GM23338 (cell line): Measurements from ENCODE around the gene C2orf72. TPM values are rescaled to one million over a fixed set of nuclear protein-coding genes. Genes with fewer than 3 reads are reported as not detected.
"Not testable (repeated sequence)": the region's sequence is repeated elsewhere in the genome, so short reads cannot be mapped to it uniquely, and the experiment has no call there.

Source experiments
- ATAC-seq: fragments of 200-7000 bp; cut with Tn5 transposase; 3 replicates; pipeline ENCODE4 v1.9.1; 2020
- DNase-seq: peaks from one replicate; pipeline ENCODE4 v3.0.0-alpha.2; 2015; ENCODE audit warnings: low spot score
- H2AFZ ChIP-seq: fragments of 200-600 bp; sonication (generic); 2 replicates; pipeline ENCODE4 v1.8.0; 2016; ENCODE audit warnings: antibody characterized with exemption, mild to moderate bottlenecking, moderate library complexity
- H3F3A ChIP-seq: fragments of 200-600 bp; sonication (generic); replicated peaks from 2 replicates; pipeline ENCODE4 v1.8.0; 2017; ENCODE audit warnings: antibody characterized with exemption, mixed run types, low read depth
- H3K27ac ChIP-seq: fragments of 200-600 bp; sonication (generic); 2 replicates; pipeline ENCODE4 v1.6.1; 2016; ENCODE audit warnings: low read depth
- H3K27me3 ChIP-seq: fragments of 200-600 bp; sonication (generic); 2 replicates; pipeline ENCODE4 v1.8.0; 2016; ENCODE audit warnings: mild to moderate bottlenecking, mixed run types, moderate library complexity; ENCODE audit not compliant: insufficient read depth
- H3K36me3 ChIP-seq: fragments of 200-600 bp; sonication (generic); 2 replicates; pipeline ENCODE4 v1.8.0; 2016; ENCODE audit warnings: mild to moderate bottlenecking; ENCODE audit not compliant: insufficient read depth
- H3K4me1 ChIP-seq: fragments of 200-600 bp; sonication (generic); 2 replicates; pipeline ENCODE4 v1.8.0; 2016; ENCODE audit warnings: mild to moderate bottlenecking, moderate library complexity; ENCODE audit not compliant: insufficient read depth
- H3K4me2 ChIP-seq: fragments of 200-600 bp; sonication (generic); 2 replicates; pipeline ENCODE4 v1.7.1; 2017; ENCODE audit warnings: mixed run types
- H3K4me3 ChIP-seq: fragments of 200-600 bp; sonication (generic); 2 replicates; pipeline ENCODE4 v1.6.1; 2016; ENCODE audit warnings: mixed run types
- H3K79me2 ChIP-seq: fragments of 200-600 bp; sonication (generic); replicated peaks from 2 replicates; pipeline ENCODE4 v1.8.0; 2017; ENCODE audit warnings: mild to moderate bottlenecking; ENCODE audit not compliant: insufficient read depth
- H3K9me2 ChIP-seq: fragments of 200-600 bp; sonication (generic); 2 replicates; pipeline ENCODE4 v1.8.0; 2017; ENCODE audit not compliant: insufficient read depth
- H4K20me1 ChIP-seq: fragments of 200-600 bp; sonication (generic); replicated peaks from 2 replicates; pipeline ENCODE4 v1.8.0; 2017; ENCODE audit warnings: mild to moderate bottlenecking; ENCODE audit not compliant: insufficient read depth
- H3K27ac Mint-ChIP-seq: 2 replicates; pipeline ENCODE4 v1.8.0; 2020; ENCODE audit warnings: inconsistent platforms, mild to moderate bottlenecking, moderate library complexity, mixed read lengths
- H3K27me3 Mint-ChIP-seq: 3 replicates; pipeline ENCODE4 v1.8.0; 2022; ENCODE audit warnings: low read depth, mild to moderate bottlenecking, moderate library complexity, mixed read lengths, inconsistent platforms; ENCODE audit not compliant: insufficient read depth, poor library complexity
- H3K36me3 Mint-ChIP-seq: 3 replicates; pipeline ENCODE4 v1.8.0; 2021; ENCODE audit warnings: low read depth, mild to moderate bottlenecking, inconsistent platforms, moderate library complexity, mixed read lengths
- H3K4me1 Mint-ChIP-seq: 3 replicates; pipeline ENCODE4 v1.8.0; 2020; ENCODE audit warnings: mild to moderate bottlenecking, inconsistent platforms, mixed read lengths
- H3K4me3 Mint-ChIP-seq: 3 replicates; pipeline ENCODE4 v1.8.0; 2021; ENCODE audit warnings: moderate library complexity, mild to moderate bottlenecking, inconsistent platforms, mixed read lengths
- H3K9me3 Mint-ChIP-seq: 3 replicates; pipeline ENCODE4 v1.8.0; 2020; ENCODE audit warnings: moderate library complexity, mild to moderate bottlenecking, inconsistent platforms, mixed read lengths
- CREB1 ChIP-seq: fragments of 250-450 bp; sonication (Bioruptor Pico); IDR thresholded peaks from 2 replicates; pipeline ENCODE4 v1.5.0; 2020; ENCODE audit warnings: low read depth, mild to moderate bottlenecking, moderate library complexity
- EZH2 ChIP-seq: fragments of 200-600 bp; sonication (generic); IDR thresholded peaks from one replicate; pipeline ENCODE4 v1.8.0; 2017; ENCODE audit warnings: antibody characterized with exemption, mild to moderate bottlenecking, low read depth; ENCODE audit not compliant: unreplicated experiment
- JUNB ChIP-seq: IDR thresholded peaks from one replicate; pipeline ENCODE4 v1.6.1; 2016; ENCODE audit warnings: antibody characterized with exemption; ENCODE audit not compliant: unreplicated experiment
- NANOG ChIP-seq: IDR thresholded peaks from 2 replicates; pipeline ENCODE4 v1.6.1; 2016; ENCODE audit warnings: antibody characterized with exemption, borderline replicate concordance
- POLR2AphosphoS5 ChIP-seq: IDR thresholded peaks from 2 replicates; pipeline ENCODE4 v1.6.1; 2016; ENCODE audit warnings: antibody characterized with exemption, low read depth
- REST ChIP-seq: IDR thresholded peaks from one replicate; pipeline ENCODE4 v1.6.1; 2018; ENCODE audit warnings: antibody characterized with exemption; ENCODE audit not compliant: unreplicated experiment
- ZNF114 ChIP-seq: fragments of 250-450 bp; sonication (Bioruptor Pico); IDR thresholded peaks from 2 replicates; pipeline ENCODE4 v1.5.0; 2020; ENCODE audit warnings: mild to moderate bottlenecking, moderate library complexity
- ZNF331 ChIP-seq: fragments of 250-450 bp; sonication (Bioruptor Pico); IDR thresholded peaks from 2 replicates; pipeline ENCODE4 v1.5.0; 2020; ENCODE audit warnings: low read depth, mild to moderate bottlenecking, moderate library complexity
- ZNF462 ChIP-seq: fragments of 250-450 bp; sonication (Bioruptor Pico); IDR thresholded peaks from 2 replicates; pipeline ENCODE4 v1.5.0; 2020; ENCODE audit warnings: mild to moderate bottlenecking, moderate library complexity
- polyA plus RNA-seq: library from polyadenylated mRNA; unstranded; fragments of >200 nt; fragmentation: Nextera tagmentation; extraction: Ambion mirVana; gene quantifications from 2 replicates; pipeline ENCODE4 v1.2.1, GENCODE V29; 2016
- total RNA-seq: library from RNA; depleted of rRNA; stranded (reverse); fragments of >200 nt; shearing (Covaris generic); gene quantifications from 2 replicates; pipeline ENCODE4 v1.2.3, GENCODE V29; 2014

Gene C2orf72
- total and polyA plus RNA-seq, 2 experiments from 2014 or later = 0.37 to 1.4 TPM

GRCh38 chr2:231018184-231018583 is 19.1 kb upstream of the C2orf72 start (continued):
- TF ChIP-seq REST (no peak), EZH2 (no peak), CREB1 (CRISPR knock-in tag) (no peak)

GRCh38 chr2:231025059-231025458 is 12.3 kb upstream of the C2orf72 start:
- not testable (repeated sequence) for H3K4me3 ChIP-seq, H3K36me3 ChIP-seq, ATAC-seq, H3K9me2 ChIP-seq, H3K4me1 Mint-ChIP-seq, H3K9me3 Mint-ChIP-seq, H3K4me3 Mint-ChIP-seq, H4K20me1 ChIP-seq, H3K27ac Mint-ChIP-seq, H3F3A ChIP-seq, H3K27me3 ChIP-seq, H3K4me1 ChIP-seq, H3K79me2 ChIP-seq, H3K27ac ChIP-seq, H3K36me3 Mint-ChIP-seq, H2AFZ ChIP-seq, H3K27me3 Mint-ChIP-seq, DNase-seq, H3K4me2 ChIP-seq

GRCh38 chr2:231028889-231029288 is 8.4 kb upstream of the C2orf72 start:
- no peaks in the 10 kb centered on the region for H3K79me2 ChIP-seq
- H2AFZ ChIP-seq = no peak overlapping the region
- no peaks in the 10 kb centered on the region for H3F3A ChIP-seq
- no peaks in the 10 kb centered on the region for H4K20me1 ChIP-seq
- Mint-ChIP-seq H3K9me3 (no peaks in the 10 kb centered on the region), H3K4me1 (no peaks in the 10 kb centered on the region), H3K27ac (no peak overlapping the region), H3K4me3 (no peak overlapping the region), H3K27me3 (peaks cover 3% of the 10 kb centered on the region), H3K36me3 (no peaks in the 10 kb centered on the region)
- no peak overlapping the region for H3K4me3 ChIP-seq
- DNase-seq (no peak), ATAC-seq (no peak)
- H3K4me1 ChIP-seq = no peaks in the 10 kb centered on the region
- H3K27me3 ChIP-seq = no peaks in the 10 kb centered on the region
- H3K4me2 ChIP-seq = no peak overlapping the region
- H3K27ac ChIP-seq = no peak overlapping the region
- no peaks in the 10 kb centered on the region for H3K9me2 ChIP-seq
- H3K36me3 ChIP-seq = no peaks in the 10 kb centered on the region
- TF ChIP-seq ZNF462 (CRISPR knock-in tag) (no peak), JUNB (no peak), ZNF114 (CRISPR knock-in tag) (no peak), NANOG (no peak), POLR2AphosphoS5 (no peak), CREB1 (CRISPR knock-in tag) (no peak), ZNF331 (CRISPR knock-in tag) (no peak)
